AG04450 (cell line): ENCODE results near the gene FCRL4. TPM values are rescaled to one million over a fixed set of nuclear protein-coding genes. Genes with fewer than 3 reads are reported as not detected.

Experiments
- CTCF ChIA-PET: fragments of 300-600, 350-600 bp; formaldehyde crosslinking; extraction: SDS; loops from one replicate; lab custom pipeline; 2022; ENCODE audit warnings: antibody characterized with exemption, inconsistent platforms; lab: Charles Lee
- POLR2A ChIA-PET: fragments of 350-600 bp; formaldehyde crosslinking; extraction: SDS; loops from one replicate; lab custom pipeline; 2021; ENCODE audit warnings: antibody characterized with exemption, inconsistent platforms; lab: Yijun Ruan, JAX
- DNase-seq: peaks from one replicate; pipeline ENCODE4 v3.0.0-alpha.2; 2011; ENCODE audit warnings: low read depth, low spot score
- H3K27ac ChIP-seq: one replicate; pipeline ENCODE4 v1.5.1; 2012; ENCODE audit warnings: low read depth, low read length, control low read depth
- H3K27me3 ChIP-seq: one replicate; pipeline ENCODE4 v1.6.0; 2012; ENCODE audit warnings: low read length; ENCODE audit not compliant: control insufficient read depth, insufficient read depth
- H3K4me3 ChIP-seq: 2 replicates; pipeline ENCODE4 v1.5.1; 2011; ENCODE audit warnings: mild to moderate bottlenecking, low read depth, low read length, control low read depth
- H3K9me3 ChIP-seq: 2 replicates; pipeline ENCODE4 v1.5.1; 2012; ENCODE audit warnings: low read length; ENCODE audit not compliant: control insufficient read depth, insufficient read depth
- CTCF ChIP-seq: IDR thresholded peaks from 2 replicates; pipeline ENCODE4 v1.5.1; 2011; ENCODE audit warnings: low read depth, low read length, control low read depth, inconsistent platforms
- polyA plus RNA-seq: library from polyadenylated mRNA; depleted of rRNA; stranded (reverse); fragments of >200 nt; gene quantifications from 2 replicates; pipeline ENCODE4 v1.2.3, GENCODE V29; 2011

FCRL4 gene
- polyA plus RNA-seq, 1 experiment = not detected

GRCh38 chr1:157580179-157580827 is 17.6 kb downstream of the FCRL4 start:
- Histone ChIP-seq H3K9me3 (no peaks in the 10 kb centered on the region), H3K27ac (no peak overlapping the region), H3K27me3 (no peaks in the 10 kb centered on the region), H3K4me3 (no peak overlapping the region)
- CTCF ChIA-PET = interaction anchor here (0.6 to 2.7 kb wide), 32 partner anchors 8 to 946 kb away, joined by 3 to 37 read pairs (median 4); a partner anchor contains a TSS
- DNase-seq = peak; percentile 13
- TF ChIP-seq CTCF = peak; percentile 71
- POLR2A ChIA-PET = no interaction called here

- H3K27me3 ChIP-seq = no peaks in the 10 kb centered on the region
- ChIA-PET POLR2A (no interaction called here), CTCF (interaction anchor here (0.5 to 2.3 kb wide), 2 partner anchors 371 to 428 kb away, joined by 4 to 5 read pairs; no protein-coding TSS in a partner anchor)
- DNase-seq = no peak
- no peak overlapping the region for H3K27ac ChIP-seq
- TF ChIP-seq CTCF = no peak
- H3K4me3 ChIP-seq = no peak overlapping the region
- no peaks in the 10 kb centered on the region for H3K9me3 ChIP-seq
Measured at GRCh38 chr1:157577420-157577819, 20.5 kb downstream of the FCRL4 start.

GRCh38 chr1:157575744-157576143 is 22.1 kb downstream of the FCRL4 start:
- Histone ChIP-seq H3K27me3 (no peaks in the 10 kb centered on the region), H3K9me3 (no peaks in the 10 kb centered on the region), H3K4me3 (no peak overlapping the region), H3K27ac (no peak overlapping the region)
- DNase-seq = no peak
- TF ChIP-seq CTCF = no peak
- POLR2A ChIA-PET = no interaction called here
- CTCF ChIA-PET = no interaction called here

GRCh38 chr1:157574836-157575235 is 23.0 kb downstream of the FCRL4 start:
- no peak overlapping the region for H3K27ac ChIP-seq
- DNase-seq = no peak
- no peaks in the 10 kb centered on the region for H3K27me3 ChIP-seq
- no peak overlapping the region for H3K4me3 ChIP-seq
- ChIA-PET CTCF (no interaction called here), POLR2A (no interaction called here)
- no peak for TF ChIP-seq CTCF
- no peaks in the 10 kb centered on the region for H3K9me3 ChIP-seq

GRCh38 chr1:157566484-157567300 is 31.2 kb downstream of the FCRL4 start:
- H3K27me3 ChIP-seq = no peaks in the 10 kb centered on the region
- no peaks in the 10 kb centered on the region for H3K9me3 ChIP-seq
- H3K4me3 ChIP-seq = no peak overlapping the region
- TF ChIP-seq CTCF = no peak
- ChIA-PET CTCF (no interaction called here), POLR2A (no interaction called here)
- no peak overlapping the region for H3K27ac ChIP-seq
- no peak for DNase-seq
